ENCODE measurements around the gene AHSP. TPM values are rescaled to one million over a fixed set of nuclear protein-coding genes. Genes with fewer than 3 reads are reported as not detected.

The AHSP gene
- polyA plus RNA-seq, 2 donors, result not detected

- H3K4me3 ChIP-seq (ENCODE audit: low read depth in 1 of 2, low read length in 2 of 2), result no peak overlapping the region
- 79 to 86% methylated on average over 1 of the region's 1 CpG for WGBS, 2 donors
- no peaks in the 10 kb centered on the region for H3K27me3 ChIP-seq (ENCODE audit: control insufficient read depth in 1 of 2, insufficient read depth in 2 of 2, low read length in 2 of 2)
- no peaks in the 10 kb centered on the region for H3K36me3 ChIP-seq (ENCODE audit: control insufficient read depth in 2 of 2, insufficient read depth in 2 of 2, low read length in 1 of 2)
- H3K9me3 ChIP-seq (ENCODE audit: control insufficient read depth in 2 of 2, insufficient read depth in 1 of 2, low read depth in 1 of 2, low read length in 1 of 2), result peaks cover 6 to 7% of the 10 kb centered on the region in 2 donors
- no peak overlapping the region for H3K27ac ChIP-seq (ENCODE audit: low read depth in 2 of 2, low read length in 1 of 2)
- H3K4me1 ChIP-seq (ENCODE audit: control insufficient read depth in 2 of 2, insufficient read depth in 2 of 2, low read length in 1 of 2), result no peaks in the 10 kb centered on the region
Observed at GRCh38 chr16:31577411-31577810, 49.7 kb downstream of the AHSP start.

Other genes starting within 250 kb of the AHSP start
- gene ITGAX, start 172.7 kb upstream of the AHSP start, polyA plus RNA-seq, result 1 to 10 TPM; 1.1 to 1.5 TPM
- gene ITGAD, start 134.6 kb upstream of the AHSP start, polyA plus RNA-seq, result under 1 TPM in 1 of 2 donors, not detected in 1; 0.02 TPM
- under 1 TPM; 0.24 to 0.53 TPM for gene COX6A2, start 99.5 kb upstream of the AHSP start, polyA plus RNA-seq
- under 1 TPM; 0.12 to 0.18 TPM for gene ZNF843, start 85.1 kb upstream of the AHSP start, polyA plus RNA-seq
- gene ARMC5, start 68.4 kb upstream of the AHSP start, polyA plus RNA-seq, result 10 to 100 TPM; 10.3 to 15.1 TPM
- gene TGFB1I1, start 55.7 kb upstream of the AHSP start, polyA plus RNA-seq, result 10 to 100 TPM; 13.5 to 28.2 TPM
- 1 to 10 TPM in 1 of 2 donors, under 1 TPM in 1; 0.73 to 1.3 TPM for gene SLC5A2, start 44.8 kb upstream of the AHSP start, polyA plus RNA-seq
- gene RUSF1, start 19.5 kb upstream of the AHSP start, polyA plus RNA-seq, result 10 to 100 TPM; 31.6 to 52.1 TPM

All from esophagus (tissue), 2 donors.